Measurements from ENCODE around the gene SLC20A1.

GRCh38 chr2:112698834-112699515, 53.2 kb downstream of the SLC20A1 start:
- TF ChIP-seq EZH2 (IDR thresholded peaks at IDR 0.05; ENCODE audit: borderline replicate concordance, low read depth, low read length, severe bottlenecking) = no peak
- TF ChIP-seq CTCF (IDR thresholded peaks at IDR 0.05; ENCODE audit: borderline replicate concordance, extremely low read depth, low read length, poor library complexity, severe bottlenecking) = no peak

Measured in DND-41 (cell line).